H1 (cell line): Measurements from ENCODE around the gene ALOX15. TPM values are rescaled to one million over a fixed set of nuclear protein-coding genes. Genes with fewer than 3 reads are reported as not detected.

Experiments used
- CHD1 ChIP-seq: IDR thresholded peaks from 2 replicates; pipeline ENCODE4 v1.6.1; 2012; ENCODE audit warnings: low read depth, low read length, improper control_type of control experiment
- JUND ChIP-seq: IDR thresholded peaks from 2 replicates; pipeline ENCODE4 v1.6.1; 2011; ENCODE audit warnings: mild to moderate bottlenecking, improper control_type of control experiment, low read length
- KDM1A ChIP-seq: fragments of 200-600, 300-600 bp; sonication (generic); IDR thresholded peaks from 2 replicates; pipeline ENCODE4 v1.7.1; 2016; ENCODE audit warnings: mild to moderate bottlenecking, low read length, borderline replicate concordance
- TCF12 ChIP-seq: IDR thresholded peaks from 2 replicates; pipeline ENCODE4 v1.6.1; 2011; ENCODE audit warnings: low read depth, mild to moderate bottlenecking, low read length
- polyA plus RNA-seq, 7 experiments: library from polyadenylated mRNA; depleted of rRNA in 3 of 7; stranded (reverse) in 5 of 7; unstranded in 2 of 7; fragments of >200 nt in 5 of 7; fragments of 200-250 nt in 2 of 7; gene quantifications; 1 replicate in 5 of 7; 2 replicates in 1 of 7; 4 replicates in 1 of 7; pipeline versions ENCODE4 v1.2.1 to v1.2.3, GENCODE V29; 2011 to 2013; ENCODE audit warnings: missing spikeins in 2 of 7, mixed read lengths in 2 of 7
- total RNA-seq: library from RNA; stranded (reverse); fragmentation: NEBNext Ultra II Directional; extraction: Animal tissue kit (Norgen Biotek cat#: 25700); gene quantifications from 2 replicates; pipeline ENCODE4 v1.2.1, GENCODE V29; 2021

ALOX15 gene
- total and polyA plus RNA-seq, 2 of the 8 experiments (the other 6 are each of a cell fraction or from before 2014, with no cell fraction given), result 1.5 to 1.7 TPM

GRCh38 chr17:4610656-4611055 lies 30.8 kb downstream of the ALOX15 start (continued):
- TF ChIP-seq KDM1A (no peak), CHD1 (no peak), TCF12 (no peak), JUND (no peak)
- TF ChIP-seq, all 59 proteins: peak for 0
